Measurements from ENCODE around the gene SPCS2. TPM values are rescaled to one million over a fixed set of nuclear protein-coding genes. Genes with fewer than 3 reads are reported as not detected.

Gene SPCS2
- total and polyA plus RNA-seq, 4 donors = 80.9 to 169 (median 129) TPM

DNA sequence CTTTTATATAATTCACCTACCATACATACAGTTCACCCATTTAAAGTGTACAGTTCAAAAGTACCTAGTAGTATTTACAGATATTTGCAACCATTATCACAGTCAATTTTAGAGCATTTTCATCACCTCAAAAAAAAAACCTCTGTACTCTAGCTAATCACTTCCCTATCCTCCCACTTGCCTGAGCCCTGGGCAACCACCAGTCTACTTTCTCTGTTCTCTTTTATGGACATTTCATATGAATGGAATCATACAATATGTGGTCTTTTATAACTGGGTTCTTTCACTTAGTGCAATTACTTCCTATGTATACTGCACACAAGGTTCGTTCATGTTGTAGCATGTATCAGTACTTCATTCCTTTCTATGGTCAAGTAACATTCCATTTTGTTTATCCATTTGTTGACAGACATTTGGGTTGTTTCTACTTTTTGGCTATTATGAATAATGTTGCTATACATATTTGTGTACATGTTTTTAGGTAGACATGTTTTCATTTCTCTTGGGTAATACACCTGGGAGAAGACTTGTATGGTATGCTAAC, 21.9 kb downstream of the SPCS2 start:
- no peaks in the 10 kb centered on the region for H3K27me3 ChIP-seq (ENCODE audit: control insufficient read depth in 3 of 3, insufficient read depth in 3 of 3, low read length in 2 of 3)
- H3K27ac ChIP-seq (ENCODE audit: low read depth in 1 of 2, low read length in 1 of 2) = no peak overlapping the region
- no peak for DNase-seq
- H3K4me1 ChIP-seq (ENCODE audit: control insufficient read depth in 5 of 5, insufficient read depth in 5 of 5, low read length in 5 of 5) = peaks cover 0 to 4% (median 0%) of the 10 kb centered on the region in 5 donors
- H3K9me3 ChIP-seq (ENCODE audit: control insufficient read depth in 4 of 4, insufficient read depth in 3 of 4, low read length in 3 of 4) = no peaks in the 10 kb centered on the region
- no peak overlapping the region for H3K4me3 ChIP-seq
- 88 to 97% methylated on average over 1 of the region's 1 CpG for WGBS, 2 donors
- no peak overlapping the region for H3K9ac ChIP-seq (ENCODE audit: insufficient read depth in 1 of 2, low read length in 2 of 2)
- ATAC-seq (ENCODE audit: insufficient read depth, low FRiP score) = no peak
- TF ChIP-seq, protein P1, sequence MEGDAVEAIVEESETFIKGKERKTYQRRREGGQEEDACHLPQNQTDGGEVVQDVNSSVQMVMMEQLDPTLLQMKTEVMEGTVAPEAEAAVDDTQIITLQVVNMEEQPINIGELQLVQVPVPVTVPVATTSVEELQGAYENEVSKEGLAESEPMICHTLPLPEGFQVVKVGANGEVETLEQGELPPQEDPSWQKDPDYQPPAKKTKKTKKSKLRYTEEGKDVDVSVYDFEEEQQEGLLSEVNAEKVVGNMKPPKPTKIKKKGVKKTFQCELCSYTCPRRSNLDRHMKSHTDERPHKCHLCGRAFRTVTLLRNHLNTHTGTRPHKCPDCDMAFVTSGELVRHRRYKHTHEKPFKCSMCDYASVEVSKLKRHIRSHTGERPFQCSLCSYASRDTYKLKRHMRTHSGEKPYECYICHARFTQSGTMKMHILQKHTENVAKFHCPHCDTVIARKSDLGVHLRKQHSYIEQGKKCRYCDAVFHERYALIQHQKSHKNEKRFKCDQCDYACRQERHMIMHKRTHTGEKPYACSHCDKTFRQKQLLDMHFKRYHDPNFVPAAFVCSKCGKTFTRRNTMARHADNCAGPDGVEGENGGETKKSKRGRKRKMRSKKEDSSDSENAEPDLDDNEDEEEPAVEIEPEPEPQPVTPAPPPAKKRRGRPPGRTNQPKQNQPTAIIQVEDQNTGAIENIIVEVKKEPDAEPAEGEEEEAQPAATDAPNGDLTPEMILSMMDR (IDR thresholded peaks at IDR 0.05; ENCODE audit: control extremely low read depth, extremely low read depth) = no peak
- H3K36me3 ChIP-seq (ENCODE audit: control insufficient read depth in 4 of 4, insufficient read depth in 4 of 4, low read length in 4 of 4) = peaks cover 16 to 29% (median 24%) of the 10 kb centered on the region in 4 donors

DNA sequence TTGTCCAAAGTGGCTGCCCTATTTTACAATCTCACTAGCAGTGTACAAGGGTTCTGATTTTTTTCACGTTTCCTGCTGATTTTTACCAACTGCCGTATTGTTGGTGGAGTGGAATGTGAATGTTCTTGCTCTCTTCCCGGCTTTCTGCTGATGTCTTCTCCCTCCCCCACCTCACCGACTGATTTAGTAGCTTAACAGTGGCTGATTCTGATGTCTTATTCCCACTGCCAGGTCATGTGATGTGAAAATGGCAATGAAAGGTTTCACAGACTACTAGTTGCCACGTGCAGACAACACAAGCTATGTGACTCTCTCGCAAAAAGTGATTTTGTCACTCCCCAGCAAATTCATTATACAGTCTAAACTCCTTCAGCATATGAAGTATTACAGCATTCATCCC, 22.4 kb downstream of the SPCS2 start:
- no peak for ATAC-seq (ENCODE audit: insufficient read depth, low FRiP score)
- Histone ChIP-seq H3K4me3 (no peak overlapping the region), H3K9ac (ENCODE audit: insufficient read depth in 1 of 2, low read length in 2 of 2) (no peak overlapping the region), H3K36me3 (ENCODE audit: control insufficient read depth in 4 of 4, insufficient read depth in 4 of 4, low read length in 4 of 4) (peaks cover 16 to 34% (median 25%) of the 10 kb centered on the region in 4 donors), H3K9me3 (ENCODE audit: control insufficient read depth in 4 of 4, insufficient read depth in 3 of 4, low read length in 3 of 4) (no peaks in the 10 kb centered on the region), H3K4me1 (ENCODE audit: control insufficient read depth in 5 of 5, insufficient read depth in 5 of 5, low read length in 5 of 5) (peaks cover 0 to 4% (median 0%) of the 10 kb centered on the region in 5 donors), H3K27me3 (ENCODE audit: control insufficient read depth in 3 of 3, insufficient read depth in 3 of 3, low read length in 2 of 3) (no peaks in the 10 kb centered on the region), H3K27ac (ENCODE audit: low read depth in 1 of 2, low read length in 1 of 2) (no peak overlapping the region)
- WGBS, 2 donors = 84 to 91% methylated on average over 6 of the region's 6 CpGs
- TF ChIP-seq, protein P1 (IDR thresholded peaks at IDR 0.05; ENCODE audit: control extremely low read depth, extremely low read depth) = no peak
- DNase-seq = no peak

GRCh38 chr11:74978041-74978440, 29.0 kb downstream of the SPCS2 start:
- Histone ChIP-seq H3K9me3 (ENCODE audit: control insufficient read depth in 4 of 4, insufficient read depth in 3 of 4, low read length in 3 of 4) (no peaks in the 10 kb centered on the region), H3K4me3 (no peak overlapping the region), H3K27ac (ENCODE audit: low read depth in 1 of 2, low read length in 1 of 2) (no peak overlapping the region), H3K9ac (ENCODE audit: insufficient read depth in 1 of 2, low read length in 2 of 2) (no peak overlapping the region), H3K4me1 (ENCODE audit: control insufficient read depth in 5 of 5, insufficient read depth in 5 of 5, low read length in 5 of 5) (no peaks in the 10 kb centered on the region), H3K36me3 (ENCODE audit: control insufficient read depth in 4 of 4, insufficient read depth in 4 of 4, low read length in 4 of 4) (peaks cover 13 to 30% (median 18%) of the 10 kb centered on the region in 4 donors), H3K27me3 (ENCODE audit: control insufficient read depth in 3 of 3, insufficient read depth in 3 of 3, low read length in 2 of 3) (no peaks in the 10 kb centered on the region)
- DNase-seq (no peak), ATAC-seq (ENCODE audit: insufficient read depth, low FRiP score) (no peak)
- TF ChIP-seq, protein P1 (IDR thresholded peaks at IDR 0.05; ENCODE audit: control extremely low read depth, extremely low read depth) = no peak
- 94 to 96% methylated on average over 4 of the region's 4 CpGs for WGBS, 2 donors

DNA sequence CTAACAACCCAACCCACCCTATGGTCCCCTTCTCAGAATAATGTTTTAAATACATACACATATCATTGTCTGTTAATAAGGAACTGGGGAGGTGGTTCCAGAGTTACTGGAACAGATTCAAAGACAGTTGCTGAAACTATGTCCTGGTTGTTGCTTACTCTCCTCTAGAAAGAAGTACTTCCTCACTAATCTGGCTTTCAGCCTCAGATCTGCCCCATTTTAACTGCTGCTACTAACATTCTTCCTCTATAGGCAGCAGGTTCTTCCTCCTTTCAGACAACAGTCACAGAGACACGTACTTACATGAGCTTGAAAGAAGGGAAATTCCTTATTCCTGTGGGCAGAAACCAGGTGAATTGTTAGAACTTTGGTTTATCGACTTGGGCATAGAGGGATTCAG, 31.6 kb downstream of the SPCS2 start:
- H3K27me3 ChIP-seq (ENCODE audit: control insufficient read depth in 3 of 3, insufficient read depth in 3 of 3, low read length in 2 of 3) = no peaks in the 10 kb centered on the region
- WGBS, 2 donors = 64 to 81% methylated on average over 2 of the region's 2 CpGs
- no peak overlapping the region for H3K9ac ChIP-seq (ENCODE audit: insufficient read depth in 1 of 2, low read length in 2 of 2)
- ATAC-seq (ENCODE audit: insufficient read depth, low FRiP score) (no peak), DNase-seq (no peak)
- no peak overlapping the region for H3K4me3 ChIP-seq
- H3K36me3 ChIP-seq (ENCODE audit: control insufficient read depth in 4 of 4, insufficient read depth in 4 of 4, low read length in 4 of 4) = peaks cover 10 to 18% (median 14%) of the 10 kb centered on the region in 4 donors
- TF ChIP-seq, protein P1 (IDR thresholded peaks at IDR 0.05; ENCODE audit: control extremely low read depth, extremely low read depth) = no peak
- no peak overlapping the region for H3K27ac ChIP-seq (ENCODE audit: low read depth in 1 of 2, low read length in 1 of 2)
- H3K9me3 ChIP-seq (ENCODE audit: control insufficient read depth in 4 of 4, insufficient read depth in 3 of 4, low read length in 3 of 4) = no peaks in the 10 kb centered on the region
- no peaks in the 10 kb centered on the region for H3K4me1 ChIP-seq (ENCODE audit: control insufficient read depth in 5 of 5, insufficient read depth in 5 of 5, low read length in 5 of 5)
